Measurements from ENCODE around the gene JUNB. TPM values are rescaled to one million over a fixed set of nuclear protein-coding genes. Genes with fewer than 3 reads are reported as not detected.

The JUNB gene
- total and polyA plus RNA-seq, 2 of the 13 experiments (the other 11 are each of a cell fraction or from before 2014, with no cell fraction given) = 7.7 to 8.2 TPM

- TF ChIP-seq, protein P1, sequence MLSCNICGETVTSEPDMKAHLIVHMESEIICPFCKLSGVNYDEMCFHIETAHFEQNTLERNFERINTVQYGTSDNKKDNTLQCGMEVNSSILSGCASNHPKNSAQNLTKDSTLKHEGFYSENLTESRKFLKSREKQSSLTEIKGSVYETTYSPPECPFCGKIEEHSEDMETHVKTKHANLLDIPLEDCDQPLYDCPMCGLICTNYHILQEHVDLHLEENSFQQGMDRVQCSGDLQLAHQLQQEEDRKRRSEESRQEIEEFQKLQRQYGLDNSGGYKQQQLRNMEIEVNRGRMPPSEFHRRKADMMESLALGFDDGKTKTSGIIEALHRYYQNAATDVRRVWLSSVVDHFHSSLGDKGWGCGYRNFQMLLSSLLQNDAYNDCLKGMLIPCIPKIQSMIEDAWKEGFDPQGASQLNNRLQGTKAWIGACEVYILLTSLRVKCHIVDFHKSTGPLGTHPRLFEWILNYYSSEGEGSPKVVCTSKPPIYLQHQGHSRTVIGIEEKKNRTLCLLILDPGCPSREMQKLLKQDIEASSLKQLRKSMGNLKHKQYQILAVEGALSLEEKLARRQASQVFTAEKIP (CRISPR knock-in tag; IDR thresholded peaks at IDR 0.05; ENCODE audit: borderline replicate concordance) = no peak
- TF ChIP-seq ZNF577 (CRISPR knock-in tag; IDR thresholded peaks at IDR 0.05; ENCODE audit: borderline replicate concordance, low read depth) (no peak), CCDC6 (CRISPR knock-in tag; IDR thresholded peaks at IDR 0.05) (no peak), ZNF766 (CRISPR knock-in tag; IDR thresholded peaks at IDR 0.05; ENCODE audit: borderline replicate concordance) (no peak), SCMH1 (CRISPR knock-in tag; IDR thresholded peaks at IDR 0.05; ENCODE audit: borderline replicate concordance) (no peak), ZNF383 (CRISPR knock-in tag; IDR thresholded peaks at IDR 0.05; ENCODE audit: borderline replicate concordance) (no peak), BORCS8-MEF2B (CRISPR knock-in tag; IDR thresholded peaks at IDR 0.05) (peak; percentile 71; the same call in 1 of the 2 replicates), SETDB1 (CRISPR knock-in tag; IDR thresholded peaks at IDR 0.05; ENCODE audit: borderline replicate concordance) (no peak), NCOA1 (CRISPR knock-in tag; IDR thresholded peaks at IDR 0.05) (0 out of 2 replicates have a peak, but pooled peaks have one; percentile 22), SSRP1 (CRISPR knock-in tag; IDR thresholded peaks at IDR 0.05) (no peak; the same call in 1 of the 2 replicates), ZIK1 (CRISPR knock-in tag; IDR thresholded peaks at IDR 0.05; ENCODE audit: borderline replicate concordance, low read depth) (no peak), MAF1 (CRISPR knock-in tag; IDR thresholded peaks at IDR 0.05; ENCODE audit: borderline replicate concordance) (no peak), NCOA5 (CRISPR knock-in tag; IDR thresholded peaks at IDR 0.05) (no peak), FOSL1 (CRISPR knock-in tag; IDR thresholded peaks at IDR 0.05; ENCODE audit: borderline replicate concordance) (no peak), POLR2AphosphoS5 (IDR thresholded peaks at IDR 0.05; ENCODE audit: low read depth, low read length) (peak; percentile 62), ZNF451 (CRISPR knock-in tag; IDR thresholded peaks at IDR 0.05) (peak; percentile 28), TBX3 (IDR thresholded peaks at IDR 0.05; ENCODE audit: borderline replicate concordance) (no peak)
- TF ChIP-seq, protein P2, sequence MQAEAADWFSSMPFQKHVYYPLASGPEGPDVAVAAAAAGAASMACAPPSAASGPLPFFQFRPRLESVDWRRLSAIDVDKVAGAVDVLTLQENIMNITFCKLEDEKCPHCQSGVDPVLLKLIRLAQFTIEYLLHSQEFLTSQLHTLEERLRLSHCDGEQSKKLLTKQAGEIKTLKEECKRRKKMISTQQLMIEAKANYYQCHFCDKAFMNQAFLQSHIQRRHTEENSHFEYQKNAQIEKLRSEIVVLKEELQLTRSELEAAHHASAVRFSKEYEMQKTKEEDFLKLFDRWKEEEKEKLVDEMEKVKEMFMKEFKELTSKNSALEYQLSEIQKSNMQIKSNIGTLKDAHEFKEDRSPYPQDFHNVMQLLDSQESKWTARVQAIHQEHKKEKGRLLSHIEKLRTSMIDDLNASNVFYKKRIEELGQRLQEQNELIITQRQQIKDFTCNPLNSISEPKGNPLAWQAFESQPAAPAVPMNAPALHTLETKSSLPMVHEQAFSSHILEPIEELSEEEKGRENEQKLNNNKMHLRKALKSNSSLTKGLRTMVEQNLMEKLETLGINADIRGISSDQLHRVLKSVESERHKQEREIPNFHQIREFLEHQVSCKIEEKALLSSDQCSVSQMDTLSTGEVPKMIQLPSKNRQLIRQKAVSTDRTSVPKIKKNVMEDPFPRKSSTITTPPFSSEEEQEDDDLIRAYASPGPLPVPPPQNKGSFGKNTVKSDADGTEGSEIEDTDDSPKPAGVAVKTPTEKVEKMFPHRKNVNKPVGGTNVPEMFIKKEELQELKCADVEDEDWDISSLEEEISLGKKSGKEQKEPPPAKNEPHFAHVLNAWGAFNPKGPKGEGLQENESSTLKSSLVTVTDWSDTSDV (CRISPR knock-in tag; IDR thresholded peaks at IDR 0.05) = peak; percentile 42
- TF ChIP-seq, protein P3, sequence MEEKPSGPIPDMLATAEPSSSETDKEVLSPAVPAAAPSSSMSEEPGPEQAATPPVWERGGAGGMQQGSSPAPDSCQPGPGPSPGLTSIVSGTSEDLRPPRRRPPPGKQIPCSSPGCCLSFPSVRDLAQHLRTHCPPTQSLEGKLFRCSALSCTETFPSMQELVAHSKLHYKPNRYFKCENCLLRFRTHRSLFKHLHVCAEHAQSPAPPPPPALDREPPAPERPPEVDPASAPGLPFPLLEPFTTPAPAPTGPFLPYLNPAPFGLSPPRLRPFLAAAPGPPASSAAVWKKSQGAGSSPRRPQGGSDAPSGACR (CRISPR knock-in tag; IDR thresholded peaks at IDR 0.05) = no peak
These were observed 16.4 kb upstream of the JUNB start, which contains the start of gene HOOK2 (continued) for GRCh38 chr19:12774588-12775555.

Data from HepG2 (cell line).